ENCODE results near the gene HTR7. TPM values are rescaled to one million over a fixed set of nuclear protein-coding genes. Genes with fewer than 3 reads are reported as not detected.

The HTR7 gene
- total and polyA plus RNA-seq, 9 of the 15 experiments (the other 6 are each of a cell fraction or from before 2014, with no cell fraction given) = 0.07 to 0.33 (median 0.18) TPM

- in situ Hi-C loops (cut with MboI) = no loop called here
- CTCF ChIA-PET (ENCODE audit: low intra/inter-chr PET ratio) = no interaction called here
- TF ChIP-seq TAL1 (IDR thresholded peaks at IDR 0.05) = no peak
- no peak for TF ChIP-seq KLF6 (CRISPR knock-in tag; IDR thresholded peaks at IDR 0.05; ENCODE audit: borderline replicate concordance)
- TF ChIP-seq TAF9B (IDR thresholded peaks at IDR 0.05; ENCODE audit: partially characterized antibody) = no peak
- TF ChIP-seq MCM7 (IDR thresholded peaks at IDR 0.05) = no peak
- TF ChIP-seq ZC3H11A (IDR thresholded peaks at IDR 0.05; ENCODE audit: low read depth, low read length) = no peak
- TF ChIP-seq ZNF778 (CRISPR knock-in tag; IDR thresholded peaks at IDR 0.05) = no peak
- TF ChIP-seq FUS (optimal IDR thresholded peaks at IDR 0.05; ENCODE audit: low read depth, low read length) = no peak
- no peak for TF ChIP-seq RBBP5 (IDR thresholded peaks at IDR 0.05; ENCODE audit: borderline replicate concordance, insufficient read depth, low read length, poor library complexity, severe bottlenecking)
- no peak for TF ChIP-seq ZNF584 (CRISPR knock-in tag; IDR thresholded peaks at IDR 0.05; ENCODE audit: low read depth)
- no peak for TF ChIP-seq ZNF830 (CRISPR knock-in tag; IDR thresholded peaks at IDR 0.05)
- TF ChIP-seq, protein P1, sequence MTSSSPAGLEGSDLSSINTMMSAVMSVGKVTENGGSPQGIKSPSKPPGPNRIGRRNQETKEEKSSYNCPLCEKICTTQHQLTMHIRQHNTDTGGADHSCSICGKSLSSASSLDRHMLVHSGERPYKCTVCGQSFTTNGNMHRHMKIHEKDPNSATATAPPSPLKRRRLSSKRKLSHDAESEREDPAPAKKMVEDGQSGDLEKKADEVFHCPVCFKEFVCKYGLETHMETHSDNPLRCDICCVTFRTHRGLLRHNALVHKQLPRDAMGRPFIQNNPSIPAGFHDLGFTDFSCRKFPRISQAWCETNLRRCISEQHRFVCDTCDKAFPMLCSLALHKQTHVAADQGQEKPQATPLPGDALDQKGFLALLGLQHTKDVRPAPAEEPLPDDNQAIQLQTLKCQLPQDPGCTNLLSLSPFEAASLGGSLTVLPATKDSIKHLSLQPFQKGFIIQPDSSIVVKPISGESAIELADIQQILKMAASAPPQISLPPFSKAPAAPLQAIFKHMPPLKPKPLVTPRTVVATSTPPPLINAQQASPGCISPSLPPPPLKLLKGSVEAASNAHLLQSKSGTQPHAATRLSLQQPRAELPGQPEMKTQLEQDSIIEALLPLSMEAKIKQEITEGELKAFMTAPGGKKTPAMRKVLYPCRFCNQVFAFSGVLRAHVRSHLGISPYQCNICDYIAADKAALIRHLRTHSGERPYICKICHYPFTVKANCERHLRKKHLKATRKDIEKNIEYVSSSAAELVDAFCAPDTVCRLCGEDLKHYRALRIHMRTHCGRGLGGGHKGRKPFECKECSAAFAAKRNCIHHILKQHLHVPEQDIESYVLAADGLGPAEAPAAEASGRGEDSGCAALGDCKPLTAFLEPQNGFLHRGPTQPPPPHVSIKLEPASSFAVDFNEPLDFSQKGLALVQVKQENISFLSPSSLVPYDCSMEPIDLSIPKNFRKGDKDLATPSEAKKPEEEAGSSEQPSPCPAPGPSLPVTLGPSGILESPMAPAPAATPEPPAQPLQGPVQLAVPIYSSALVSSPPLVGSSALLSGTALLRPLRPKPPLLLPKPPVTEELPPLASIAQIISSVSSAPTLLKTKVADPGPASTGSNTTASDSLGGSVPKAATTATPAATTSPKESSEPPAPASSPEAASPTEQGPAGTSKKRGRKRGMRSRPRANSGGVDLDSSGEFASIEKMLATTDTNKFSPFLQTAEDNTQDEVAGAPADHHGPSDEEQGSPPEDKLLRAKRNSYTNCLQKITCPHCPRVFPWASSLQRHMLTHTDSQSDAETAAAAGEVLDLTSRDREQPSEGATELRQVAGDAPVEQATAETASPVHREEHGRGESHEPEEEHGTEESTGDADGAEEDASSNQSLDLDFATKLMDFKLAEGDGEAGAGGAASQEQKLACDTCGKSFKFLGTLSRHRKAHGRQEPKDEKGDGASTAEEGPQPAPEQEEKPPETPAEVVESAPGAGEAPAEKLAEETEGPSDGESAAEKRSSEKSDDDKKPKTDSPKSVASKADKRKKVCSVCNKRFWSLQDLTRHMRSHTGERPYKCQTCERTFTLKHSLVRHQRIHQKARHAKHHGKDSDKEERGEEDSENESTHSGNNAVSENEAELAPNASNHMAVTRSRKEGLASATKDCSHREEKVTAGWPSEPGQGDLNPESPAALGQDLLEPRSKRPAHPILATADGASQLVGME (CRISPR knock-in tag; IDR thresholded peaks at IDR 0.05) = no peak
- TF ChIP-seq MIER1 (IDR thresholded peaks at IDR 0.05; ENCODE audit: low read depth) = no peak
- no peak for TF ChIP-seq RBM39 (optimal IDR thresholded peaks at IDR 0.05; ENCODE audit: low read depth, low read length)
- TF ChIP-seq ARHGAP35 (IDR thresholded peaks at IDR 0.05; ENCODE audit: partially characterized antibody) = no peak
- TF ChIP-seq ZNF57 (CRISPR knock-in tag; IDR thresholded peaks at IDR 0.05) = no peak
Observed at GRCh38 chr10:90701428-90701827, 156.4 kb downstream of the HTR7 start.

More at GRCh38 chr10:90701428-90701827, 156.4 kb downstream of the HTR7 start:
- Histone ChIP-seq H3K4me3 (no peak overlapping the region), H3K4me1 (replicated peaks in 1 of 2; ENCODE audit: control insufficient read depth in 2 of 2, insufficient read depth in 2 of 2, low read length in 2 of 2) (no peaks in the 10 kb centered on the region), H2AFZ (ENCODE audit: low read depth, low read length) (no peak overlapping the region), H3K9me3 (replicated peaks; ENCODE audit: control insufficient read depth, insufficient read depth, low read depth, low read length) (no peaks in the 10 kb centered on the region), H4K20me1 (replicated peaks; ENCODE audit: control insufficient read depth, insufficient read depth, low read length) (no peaks in the 10 kb centered on the region), H3K79me2 (ENCODE audit: control insufficient read depth, insufficient read depth, low read length) (no peaks in the 10 kb centered on the region), H3K9ac (ENCODE audit: insufficient read depth in 1 of 2, low read depth in 2 of 2, low read length in 2 of 2) (no peak overlapping the region), H3K27ac (ENCODE audit: extremely low read depth, low read depth, low read length) (no peak overlapping the region), H3K9me1 (ENCODE audit: control insufficient read depth, insufficient read depth, low read length) (no peaks in the 10 kb centered on the region), H3K27me3 (ENCODE audit: control insufficient read depth in 2 of 2, insufficient read depth in 2 of 2, low read length in 2 of 2) (no peaks in the 10 kb centered on the region), H3K36me3 (ENCODE audit: control insufficient read depth, insufficient read depth, low read length) (no peaks in the 10 kb centered on the region), H3K4me2 (ENCODE audit: insufficient read depth, low read length) (no peak overlapping the region)
- POLR2A ChIA-PET = no interaction called here
- no peak for FAIRE-seq
- intact Hi-C loops (cut with micrococcal nuclease) = no loop called here
- no peak for ATAC-seq
- DNase-seq (ENCODE audit: extremely low read depth in 1 of 4, low spot score in 3 of 4) = no peak
- BruUV-seq (replicated peaks) = no TSS peak

Data from K562 (cell line).